Measurements from ENCODE around the gene PIK3CG. TPM values are rescaled to one million over a fixed set of nuclear protein-coding genes. Genes with fewer than 3 reads are reported as not detected.

Gene PIK3CG
- total RNA-seq, 2 donors from 2014 or later, result 2.3 TPM

GRCh38 chr7:106881984-106882383, 16.9 kb downstream of the PIK3CG start:
- DNase-seq, result no peak
- Histone ChIP-seq H3K9ac (ENCODE audit: low read depth in 2 of 2, low read length in 2 of 2) (no peak overlapping the region), H3K36me3 (no peaks in the 10 kb centered on the region), H3K9me3 (no peaks in the 10 kb centered on the region), H3K4me3 (no peak overlapping the region), H3K4me1 (no peaks in the 10 kb centered on the region), H3K27me3 (no peaks in the 10 kb centered on the region), H3K27ac (no peak overlapping the region)
- intact Hi-C loops (cut with DNase I), result no loop called here
- TF ChIP-seq CTCF (IDR thresholded peaks at IDR 0.05), result no peak

- Histone ChIP-seq H3K9me3 (no peaks in the 10 kb centered on the region), H3K4me1 (no peaks in the 10 kb centered on the region), H3K27ac (no peak overlapping the region), H3K4me3 (no peak overlapping the region), H3K36me3 (no peaks in the 10 kb centered on the region), H3K27me3 (no peaks in the 10 kb centered on the region), H3K9ac (ENCODE audit: low read depth in 2 of 2, low read length in 2 of 2) (no peak overlapping the region)
- DNase-seq, result no peak
- intact Hi-C loops (cut with DNase I), result no loop called here
- no peak for TF ChIP-seq CTCF (IDR thresholded peaks at IDR 0.05)
Measured at GRCh38 chr7:106883456-106884026, 18.5 kb downstream of the PIK3CG start.

GRCh38 chr7:106885652-106886051, 20.6 kb downstream of the PIK3CG start:
- H3K4me3 ChIP-seq, result no peak overlapping the region
- H3K36me3 ChIP-seq, result no peaks in the 10 kb centered on the region
- no peak overlapping the region for H3K9ac ChIP-seq (ENCODE audit: low read depth in 2 of 2, low read length in 2 of 2)
- H3K27ac ChIP-seq, result no peak overlapping the region
- no peaks in the 10 kb centered on the region for H3K27me3 ChIP-seq
- no peaks in the 10 kb centered on the region for H3K4me1 ChIP-seq
- no peak for TF ChIP-seq CTCF (IDR thresholded peaks at IDR 0.05)
- intact Hi-C loops (cut with DNase I), result no loop called here
- DNase-seq, result no peak
- H3K9me3 ChIP-seq, result no peaks in the 10 kb centered on the region

GRCh38 chr7:106887421-106887820, 22.3 kb downstream of the PIK3CG start:
- H3K27me3 ChIP-seq, result no peaks in the 10 kb centered on the region
- no peak overlapping the region for H3K4me3 ChIP-seq
- no peak overlapping the region for H3K27ac ChIP-seq
- H3K4me1 ChIP-seq, result no peaks in the 10 kb centered on the region
- intact Hi-C loops (cut with DNase I), result no loop called here
- no peak overlapping the region for H3K9ac ChIP-seq (ENCODE audit: low read depth in 2 of 2, low read length in 2 of 2)
- no peaks in the 10 kb centered on the region for H3K9me3 ChIP-seq
- no peak for TF ChIP-seq CTCF (IDR thresholded peaks at IDR 0.05)
- no peaks in the 10 kb centered on the region for H3K36me3 ChIP-seq
- no peak for DNase-seq

- H3K27ac ChIP-seq, result no peak overlapping the region
- intact Hi-C loops (cut with DNase I), result no loop called here
- no peak overlapping the region for H3K9ac ChIP-seq (ENCODE audit: low read depth in 2 of 2, low read length in 2 of 2)
- DNase-seq, result no peak
- no peaks in the 10 kb centered on the region for H3K27me3 ChIP-seq
- no peak for TF ChIP-seq CTCF (IDR thresholded peaks at IDR 0.05)
- H3K9me3 ChIP-seq, result no peaks in the 10 kb centered on the region
- H3K4me3 ChIP-seq, result no peak overlapping the region
- H3K4me1 ChIP-seq, result no peaks in the 10 kb centered on the region
- no peaks in the 10 kb centered on the region for H3K36me3 ChIP-seq
Measured at GRCh38 chr7:106888204-106888603, 23.1 kb downstream of the PIK3CG start.

Data from colonic mucosa (tissue), 4 donors.